Natural killer cell (primary cell): ENCODE measurements around the gene SMPD3. TPM values are rescaled to one million over a fixed set of nuclear protein-coding genes. Genes with fewer than 3 reads are reported as not detected.

Source experiments
- ATAC-seq, 3 donors: fragments of 150-1000 bp in 2 of 3; fragments of 200-7000 bp in 1 of 3; cut with Tn5 transposase; 1 replicate in 1 of 3; 2 replicates in 2 of 3; pipeline ENCODE4 v1.10.0; 2021; ENCODE audit warnings: mild to moderate bottlenecking in 2 of 3, moderate library complexity in 2 of 3
- DNase-seq, 2 donors: peaks; one replicate each; pipeline versions ENCODE4 v3.0.0 to v3.0.0-alpha.2; 2013 to 2021; ENCODE audit warnings: mixed read lengths in 1 of 2
- H3K27ac ChIP-seq: one replicate; pipeline ENCODE4 v1.5.1; 2013; ENCODE audit warnings: mild to moderate bottlenecking, low read length
- H3K27me3 ChIP-seq: one replicate; pipeline ENCODE4 v1.6.1; 2013; ENCODE audit warnings: low read length; ENCODE audit not compliant: control insufficient read depth, insufficient read depth
- H3K36me3 ChIP-seq: one replicate; pipeline ENCODE4 v1.6.1; 2013; ENCODE audit warnings: low read length; ENCODE audit not compliant: control insufficient read depth, insufficient read depth
- H3K4me1 ChIP-seq: one replicate; pipeline ENCODE4 v1.6.1; 2013; ENCODE audit warnings: low read length; ENCODE audit not compliant: control insufficient read depth, insufficient read depth
- H3K4me3 ChIP-seq: one replicate; pipeline ENCODE4 v1.5.1; 2013; ENCODE audit warnings: low read length
- H3K9me3 ChIP-seq: one replicate; pipeline ENCODE4 v1.6.1; 2013; ENCODE audit warnings: low read length; ENCODE audit not compliant: control insufficient read depth, insufficient read depth
- H3K27ac Mint-ChIP-seq, 2 donors: one replicate each; pipeline ENCODE4 v1.8.0; 2022; ENCODE audit warnings: mild to moderate bottlenecking in 2 of 2, mixed read lengths in 2 of 2, moderate library complexity in 1 of 2
- H3K27me3 Mint-ChIP-seq, 2 donors: one replicate each; pipeline ENCODE4 v1.8.0; 2022; ENCODE audit warnings: low read depth in 2 of 2, mixed read lengths in 2 of 2
- H3K36me3 Mint-ChIP-seq: one replicate; pipeline ENCODE4 v1.8.0; 2022; ENCODE audit warnings: mixed read lengths
- H3K4me1 Mint-ChIP-seq, 2 donors: one replicate each; pipeline ENCODE4 v1.8.0; 2022; ENCODE audit warnings: mixed read lengths in 2 of 2
- H3K4me3 Mint-ChIP-seq: one replicate; pipeline ENCODE4 v1.8.0; 2022; ENCODE audit warnings: mild to moderate bottlenecking, moderate library complexity, mixed read lengths
- H3K9me3 Mint-ChIP-seq, 2 donors: one replicate each; pipeline ENCODE4 v1.8.0; 2022; ENCODE audit warnings: mixed read lengths in 2 of 2
- CTCF ChIP-seq: fragments of 200-600 bp; IDR thresholded peaks from one replicate; pipeline ENCODE4 v1.8.0; 2022; ENCODE audit warnings: antibody characterized with exemption
- WGBS: methylation state at CpG from one replicate; pipeline ENCODE4 v1.1.7; 2013; ENCODE audit warnings: missing lambda C conversion rate; ENCODE audit not compliant: insufficient coverage; 5-methylcytosine and 5-hydroxymethylcytosine counted together
- intact Hi-C: fragments of 100-400 bp; cut with micrococcal nuclease; formaldehyde crosslinking; loops from one replicate; pipeline ENCODE4 v1.14.2; 2022
- total RNA-seq, 4 donors: library from RNA; stranded (reverse); fragments of 120-200 nt in 1 of 4; gene quantifications; one replicate each; pipeline versions ENCODE4 v1.2.3 to v1.2.4, GENCODE V29; 2013 to 2022

SMPD3 gene
- total RNA-seq, 3 donors from 2014 or later (not counting 1 experiment from before 2014, with no cell fraction given), result 2.4 to 13.3 (median 3.2) TPM

DNA sequence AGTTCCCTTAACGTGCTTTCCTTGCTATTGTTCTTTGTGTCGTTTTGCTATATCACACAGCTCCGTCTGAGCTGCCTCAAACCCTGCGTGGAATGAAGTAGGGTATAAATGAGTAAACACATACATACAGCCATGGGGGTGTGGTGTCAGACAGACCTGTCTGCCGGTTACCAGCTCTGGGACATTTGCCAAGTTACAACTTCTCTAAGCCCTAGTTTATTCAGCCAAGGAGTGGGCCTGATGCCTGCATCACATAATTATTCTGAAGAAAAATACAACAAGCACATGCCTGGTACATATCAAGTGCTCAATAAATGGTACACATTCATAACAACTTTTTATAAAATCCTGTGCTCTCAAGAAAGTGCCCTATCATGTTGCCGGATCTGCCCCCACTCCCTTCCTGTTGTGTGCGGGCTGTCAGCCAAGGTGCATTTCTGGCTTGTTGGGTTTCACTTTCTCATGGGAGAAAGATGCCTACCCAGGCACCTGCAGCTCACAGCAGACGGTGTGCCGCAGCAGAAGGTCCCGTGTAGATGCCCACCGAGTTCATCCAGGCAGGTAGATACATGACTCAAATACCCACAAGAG is 30.5 kb downstream of the SMPD3 start:
- Histone ChIP-seq H3K27ac (peak overlapping the region; percentile 75), H3K4me3 (no peak overlapping the region), H3K36me3 (no peaks in the 10 kb centered on the region), H3K4me1 (peaks cover 33% of the 10 kb centered on the region), H3K27me3 (no peaks in the 10 kb centered on the region), H3K9me3 (no peaks in the 10 kb centered on the region)
- H3K9me3 Mint-ChIP-seq, result no peaks in the 10 kb centered on the region
- peaks cover 28% of the 10 kb centered on the region in 2 donors for H3K4me1 Mint-ChIP-seq
- DNase-seq, result peak; percentile 28 to 90
- intact Hi-C loops, result no loop called here
- no peak for TF ChIP-seq CTCF
- peak overlapping the region; percentile 78 for H3K4me3 Mint-ChIP-seq
- H3K36me3 Mint-ChIP-seq, result no peaks in the 10 kb centered on the region
- ATAC-seq, result peak; percentile 74 to 83 (median 80)
- no peaks in the 10 kb centered on the region for H3K27me3 Mint-ChIP-seq
- 8% methylated on average over 8 of the region's 11 CpGs for whole genome bisulfite sequencing
- H3K27ac Mint-ChIP-seq, result peak overlapping the region; percentile 87

- H3K9me3 ChIP-seq, result no peaks in the 10 kb centered on the region
- H3K4me3 ChIP-seq, result no peak overlapping the region
- H3K36me3 ChIP-seq, result no peaks in the 10 kb centered on the region
- TF ChIP-seq CTCF, result no peak
- peak overlapping the region; percentile 75 for H3K27ac ChIP-seq
- Mint-ChIP-seq H3K9me3 (no peaks in the 10 kb centered on the region), H3K36me3 (no peaks in the 10 kb centered on the region), H3K4me3 (no peak overlapping the region), H3K27ac (peak overlapping the region in 1 of 2 donors; percentile 87), H3K27me3 (no peaks in the 10 kb centered on the region), H3K4me1 (peaks cover 28 to 35% of the 10 kb centered on the region in 2 donors)
- ATAC-seq (no peak), DNase-seq (peak in 1 of 2 donors; percentile 32)
- peaks cover 42% of the 10 kb centered on the region for H3K4me1 ChIP-seq
- no peaks in the 10 kb centered on the region for H3K27me3 ChIP-seq
- WGBS, result 80% methylated on average over 15 of the region's 15 CpGs
- intact Hi-C loops, result no loop called here
Observed at GRCh38 chr16:68416057-68417046, 32.0 kb downstream of the SMPD3 start.

DNA sequence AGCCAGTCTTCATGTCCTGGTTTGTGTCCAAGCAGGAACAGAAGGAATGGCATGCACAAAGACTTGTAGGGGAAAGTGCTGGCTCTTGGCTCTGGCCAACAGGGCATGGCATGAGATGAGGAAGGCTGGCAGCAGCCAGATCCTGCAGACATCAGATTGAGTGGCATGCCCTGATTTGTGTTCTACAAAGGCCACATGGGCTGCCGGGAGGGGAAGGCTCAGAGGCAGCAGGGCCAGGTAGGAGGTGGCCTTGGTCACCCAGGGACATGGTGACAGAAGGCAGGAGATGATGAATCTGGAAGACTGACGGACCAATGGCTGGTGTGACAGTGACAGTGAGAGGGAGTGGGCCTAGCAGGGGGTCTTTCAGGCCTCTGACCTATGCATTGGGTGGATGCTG is 33.7 kb downstream of the SMPD3 start:
- Histone ChIP-seq H3K36me3 (no peaks in the 10 kb centered on the region), H3K4me1 (peaks cover 57% of the 10 kb centered on the region), H3K4me3 (no peak overlapping the region), H3K9me3 (no peaks in the 10 kb centered on the region), H3K27me3 (no peaks in the 10 kb centered on the region), H3K27ac (no peak overlapping the region)
- H3K27ac Mint-ChIP-seq, result peak overlapping the region in 1 of 2 donors; percentile 50
- H3K27me3 Mint-ChIP-seq, result no peaks in the 10 kb centered on the region
- no peaks in the 10 kb centered on the region for H3K36me3 Mint-ChIP-seq
- intact Hi-C loops, result no loop called here
- WGBS, result 74% methylated on average over 2 of the region's 2 CpGs
- H3K4me3 Mint-ChIP-seq, result no peak overlapping the region
- no peaks in the 10 kb centered on the region for H3K9me3 Mint-ChIP-seq
- ATAC-seq (no peak), DNase-seq (no peak)
- no peak for TF ChIP-seq CTCF
- H3K4me1 Mint-ChIP-seq, result peaks cover 28 to 44% of the 10 kb centered on the region in 2 donors
